Lower lobe of right lung (tissue), 2 donors: ENCODE data around the gene FUNDC1. TPM values are rescaled to one million over a fixed set of nuclear protein-coding genes. Genes with fewer than 3 reads are reported as not detected.

ENCODE experiments used
- ATAC-seq, 2 donors: fragments of 200-7000 bp; cut with Tn5 transposase; one replicate each; pipeline ENCODE4 v1.9.1; 2020 to 2022; ENCODE audit warnings: mild to moderate bottlenecking in 2 of 2, moderate library complexity in 2 of 2
- DNase-seq: peaks from one replicate; pipeline ENCODE4 v3.0.0-alpha.2; 2020
- H3K27ac ChIP-seq: fragments of 200-600 bp; one replicate; pipeline ENCODE4 v1.8.0; 2022
- H3K27me3 ChIP-seq: fragments of 200-600 bp; one replicate; pipeline ENCODE4 v1.8.0; 2022; ENCODE audit warnings: low read depth
- H3K36me3 ChIP-seq: fragments of 200-600 bp; one replicate; pipeline ENCODE4 v1.8.0; 2022; ENCODE audit warnings: mild to moderate bottlenecking
- H3K4me1 ChIP-seq: fragments of 200-600 bp; one replicate; pipeline ENCODE4 v1.8.0; 2022
- H3K4me3 ChIP-seq: fragments of 200-600 bp; one replicate; pipeline ENCODE4 v1.8.0; 2022; ENCODE audit warnings: mild to moderate bottlenecking
- H3K9me3 ChIP-seq: fragments of 200-600 bp; one replicate; pipeline ENCODE4 v1.8.0; 2022
- intact Hi-C: fragments of 100-400 bp; cut with DNase I; formaldehyde crosslinking; loops from one replicate; pipeline ENCODE4 v1.11.0; 2022
- total RNA-seq: library from RNA; stranded (reverse); fragmentation: NEBNext Ultra II Directional; extraction: Animal tissue kit (Norgen Biotek cat#: 25700); gene quantifications from one replicate; pipeline ENCODE4 v1.2.1, GENCODE V29; 2021
- TF ChIP-seq, protein P1 (sequence below): fragments of 200-600 bp; IDR thresholded peaks from one replicate; pipeline ENCODE4 v1.8.0; 2022; ENCODE audit warnings: antibody characterized with exemption, mild to moderate bottlenecking
- donor health status: DM: no; HTN: yes; CAD: no; lungs with severe emphysema.

FUNDC1 gene
- total RNA-seq, 1 donor from 2014 or later = 9.1 TPM

DNA sequence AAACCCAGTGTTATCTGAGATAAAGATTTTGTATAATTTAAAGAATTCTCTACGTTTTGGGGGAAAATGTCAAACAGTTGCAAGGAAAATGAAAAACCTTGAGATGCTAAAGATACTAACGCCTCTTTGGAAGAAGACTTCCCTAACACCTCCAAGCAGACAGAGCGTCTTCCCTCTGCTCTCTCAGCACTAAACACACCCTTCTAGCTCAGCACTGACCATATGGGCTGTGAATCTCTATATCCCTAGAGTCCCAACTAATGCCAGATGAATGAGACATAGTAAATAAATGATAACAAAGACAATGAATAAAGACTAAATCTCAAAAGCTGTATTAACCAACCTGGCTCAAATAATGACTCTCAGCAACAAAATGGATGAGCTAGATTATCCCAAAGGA lies 13.3 kb downstream of the FUNDC1 start:
- DNase-seq (no peak), ATAC-seq (no peak)
- Histone ChIP-seq H3K4me1 (no peaks in the 10 kb centered on the region), H3K27me3 (no peaks in the 10 kb centered on the region), H3K4me3 (no peak overlapping the region), H3K36me3 (no peaks in the 10 kb centered on the region), H3K27ac (no peak overlapping the region), H3K9me3 (no peaks in the 10 kb centered on the region)
- TF ChIP-seq, protein P1, sequence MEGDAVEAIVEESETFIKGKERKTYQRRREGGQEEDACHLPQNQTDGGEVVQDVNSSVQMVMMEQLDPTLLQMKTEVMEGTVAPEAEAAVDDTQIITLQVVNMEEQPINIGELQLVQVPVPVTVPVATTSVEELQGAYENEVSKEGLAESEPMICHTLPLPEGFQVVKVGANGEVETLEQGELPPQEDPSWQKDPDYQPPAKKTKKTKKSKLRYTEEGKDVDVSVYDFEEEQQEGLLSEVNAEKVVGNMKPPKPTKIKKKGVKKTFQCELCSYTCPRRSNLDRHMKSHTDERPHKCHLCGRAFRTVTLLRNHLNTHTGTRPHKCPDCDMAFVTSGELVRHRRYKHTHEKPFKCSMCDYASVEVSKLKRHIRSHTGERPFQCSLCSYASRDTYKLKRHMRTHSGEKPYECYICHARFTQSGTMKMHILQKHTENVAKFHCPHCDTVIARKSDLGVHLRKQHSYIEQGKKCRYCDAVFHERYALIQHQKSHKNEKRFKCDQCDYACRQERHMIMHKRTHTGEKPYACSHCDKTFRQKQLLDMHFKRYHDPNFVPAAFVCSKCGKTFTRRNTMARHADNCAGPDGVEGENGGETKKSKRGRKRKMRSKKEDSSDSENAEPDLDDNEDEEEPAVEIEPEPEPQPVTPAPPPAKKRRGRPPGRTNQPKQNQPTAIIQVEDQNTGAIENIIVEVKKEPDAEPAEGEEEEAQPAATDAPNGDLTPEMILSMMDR = no peak
- intact Hi-C loops = no loop called here

DNA sequence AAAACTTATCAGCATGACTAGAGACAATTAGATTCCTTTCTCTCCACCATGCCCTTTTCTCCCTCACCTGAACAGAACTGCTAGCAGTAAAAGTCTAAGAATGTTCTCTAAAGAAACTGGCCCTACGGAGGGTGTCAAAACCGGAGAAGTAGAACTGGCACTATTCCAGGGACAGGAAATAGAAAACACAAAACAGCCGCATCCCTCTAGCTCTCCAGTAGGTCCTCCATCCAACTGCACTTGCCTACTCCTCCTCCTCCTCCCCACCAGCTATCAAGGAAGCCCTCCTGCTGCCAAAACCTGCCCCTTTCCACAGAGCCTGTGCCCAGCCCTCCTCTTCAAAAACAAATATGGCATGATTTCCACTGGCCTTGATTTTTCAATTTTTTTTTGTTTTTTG lies 28.4 kb downstream of the FUNDC1 start:
- Histone ChIP-seq H3K4me1 (no peaks in the 10 kb centered on the region), H3K27ac (no peak overlapping the region), H3K36me3 (no peaks in the 10 kb centered on the region), H3K4me3 (no peak overlapping the region), H3K9me3 (no peaks in the 10 kb centered on the region), H3K27me3 (no peaks in the 10 kb centered on the region)
- ATAC-seq (no peak), DNase-seq (no peak)
- intact Hi-C loops = no loop called here
- TF ChIP-seq, protein P1 = no peak

DNA sequence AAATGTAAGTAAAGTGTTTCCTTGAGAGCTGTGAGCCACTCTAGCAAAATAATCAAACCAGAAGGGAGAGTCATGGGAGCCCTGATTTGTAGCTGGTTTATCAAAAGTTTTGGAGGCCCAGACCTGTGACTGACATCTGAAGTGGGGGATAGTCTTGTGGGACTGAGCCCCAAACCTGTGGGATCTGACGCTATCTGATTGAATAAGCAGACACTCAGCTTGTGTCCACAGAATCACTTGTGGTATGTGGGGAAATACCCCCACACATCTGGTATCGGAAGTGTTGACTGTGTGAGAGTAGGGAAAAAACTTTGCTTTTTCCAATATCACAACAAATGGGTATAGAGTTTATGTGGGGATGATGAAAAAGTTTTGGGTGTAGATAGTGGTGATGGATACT lies 35.4 kb downstream of the FUNDC1 start:
- Histone ChIP-seq H3K4me1 (no peaks in the 10 kb centered on the region), H3K27ac (no peak overlapping the region), H3K9me3 (no peaks in the 10 kb centered on the region), H3K4me3 (no peak overlapping the region), H3K27me3 (no peaks in the 10 kb centered on the region), H3K36me3 (no peaks in the 10 kb centered on the region)
- DNase-seq (no peak), ATAC-seq (no peak)
- TF ChIP-seq, protein P1 = no peak
- intact Hi-C loops = no loop called here

DNA sequence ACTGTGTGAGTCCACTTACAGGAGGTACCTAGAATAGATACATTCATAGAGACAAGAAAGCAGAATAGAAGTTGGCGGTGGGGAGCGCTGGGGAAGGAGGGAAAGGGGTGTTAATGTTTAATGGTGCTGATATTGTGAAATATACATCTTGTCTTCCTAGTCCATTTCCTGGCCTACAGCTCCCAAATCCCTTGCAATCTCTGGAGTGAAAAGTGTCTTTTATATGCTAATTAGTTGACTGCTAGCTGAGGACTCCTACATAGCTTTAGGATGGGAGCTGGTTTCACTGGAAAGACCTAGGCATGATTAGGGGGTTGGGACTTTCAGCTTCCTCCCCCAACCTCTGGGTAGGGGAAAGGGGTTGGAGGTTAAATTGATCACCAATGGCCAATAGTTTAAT lies 36.0 kb downstream of the FUNDC1 start:
- ATAC-seq = no peak
- intact Hi-C loops = no loop called here

DNA sequence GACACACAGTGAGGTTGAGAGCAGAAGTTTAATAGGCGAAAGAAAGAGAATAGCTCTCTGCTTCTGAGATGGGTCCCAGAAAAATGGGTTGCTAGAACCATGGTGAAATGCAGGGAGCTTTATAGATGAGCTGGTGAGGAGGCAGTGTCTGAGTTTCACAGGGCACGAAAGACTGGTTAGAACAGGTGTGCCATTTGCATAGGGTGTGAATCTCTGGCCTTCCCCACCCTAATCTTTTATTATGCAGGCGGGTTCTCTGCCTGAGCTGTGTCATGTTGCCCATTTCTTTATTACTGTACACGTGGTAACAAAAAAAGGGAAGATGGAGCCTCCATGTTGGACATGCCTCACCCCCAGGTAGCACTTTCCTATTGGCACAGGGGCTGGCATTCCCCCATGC lies 39.1 kb downstream of the FUNDC1 start:
- Histone ChIP-seq H3K9me3 (no peaks in the 10 kb centered on the region), H3K36me3 (no peaks in the 10 kb centered on the region), H3K27ac (no peak overlapping the region), H3K4me3 (no peak overlapping the region), H3K4me1 (no peaks in the 10 kb centered on the region), H3K27me3 (no peaks in the 10 kb centered on the region)
- ATAC-seq (no peak), DNase-seq (no peak)
- intact Hi-C loops = no loop called here
- TF ChIP-seq, protein P1 = no peak

More for the DNA sequence above, 36.0 kb downstream of the FUNDC1 start:
- DNase-seq = no peak
- Histone ChIP-seq H3K27me3 (no peaks in the 10 kb centered on the region), H3K27ac (no peak overlapping the region), H3K9me3 (no peaks in the 10 kb centered on the region), H3K36me3 (no peaks in the 10 kb centered on the region), H3K4me1 (no peaks in the 10 kb centered on the region), H3K4me3 (no peak overlapping the region)
- TF ChIP-seq, protein P1 = no peak

DNA sequence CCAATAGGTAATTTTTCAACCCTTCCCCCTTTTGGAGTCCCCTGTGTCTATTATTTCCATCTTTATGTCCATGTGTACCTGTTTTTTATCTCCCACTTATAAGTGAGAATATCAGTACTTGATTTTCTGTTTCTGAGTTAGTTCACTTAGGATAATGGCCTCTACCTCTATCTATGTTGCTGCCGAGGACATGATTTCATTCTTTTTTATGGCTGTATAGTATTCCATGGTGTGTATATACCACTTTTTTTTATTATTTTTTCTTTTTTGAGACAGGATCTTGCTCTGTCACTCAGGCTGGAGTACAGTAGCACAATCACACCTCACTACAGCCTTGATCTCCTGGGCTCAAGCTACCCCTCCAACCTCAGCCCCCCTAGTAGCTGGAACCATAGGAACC lies 47.6 kb downstream of the FUNDC1 start:
- H3K9me3 ChIP-seq = no peaks in the 10 kb centered on the region
- intact Hi-C loops = no loop called here
- H3K27me3 ChIP-seq = no peaks in the 10 kb centered on the region
- TF ChIP-seq, protein P1 = no peak
- H3K27ac ChIP-seq = no peak overlapping the region
- H3K4me1 ChIP-seq = no peaks in the 10 kb centered on the region
- no peak overlapping the region for H3K4me3 ChIP-seq
- ATAC-seq (no peak), DNase-seq (no peak)
- no peaks in the 10 kb centered on the region for H3K36me3 ChIP-seq
